GM12878 (cell line): ENCODE results near the gene SYT14. TPM values are rescaled to one million over a fixed set of nuclear protein-coding genes. Genes with fewer than 3 reads are reported as not detected.
A peak's percentile ranks its signal among the peaks of the same experiment; 100 is the strongest.

Source experiments
- ATAC-seq: fragments of 200-7000 bp; cut with Tn5 transposase; 3 replicates; pipeline ENCODE4 v1.9.1; 2020; ENCODE audit warnings: mild to moderate bottlenecking, moderate library complexity
- Bru-seq: library from RNA; stranded (reverse); fragments of 400-500 nt; gene quantifications from one replicate; lab custom pipeline; 2021; lab: Mats Ljungman, UMichigan
- BruChase-seq, 2 experiments: library from RNA; stranded (reverse); fragments of 400-500 nt; gene quantifications; one replicate each; lab custom pipeline; 2021; lab: Mats Ljungman, UMichigan
- BruUV-seq: library from RNA; stranded (reverse); fragments of 400-500 nt; replicated peaks from 2 replicates; lab custom pipeline; 2021; lab: Mats Ljungman, UMichigan
- CTCF ChIA-PET: fragments of 300-600 bp; sonication (Branson Sonifier 250); formaldehyde crosslinking; extraction: SDS; loops from one replicate; lab custom pipeline; 2021; ENCODE audit warnings: inconsistent platforms; lab: Yijun Ruan, JAX
- POLR2A ChIA-PET: fragments of 350-600 bp; formaldehyde crosslinking; extraction: SDS; loops from one replicate; lab custom pipeline; 2021; ENCODE audit warnings: inconsistent platforms; lab: Charles Lee
- RAD21 ChIA-PET: fragments of 300-600 bp; sonication (Branson Sonifier 250); formaldehyde crosslinking; loops from one replicate; lab custom pipeline; 2023; ENCODE audit warnings: antibody characterized with exemption; ENCODE audit not compliant: unreplicated experiment; lab: Charles Lee
- SMC1A ChIA-PET: fragments of 300-600 bp; sonication (Branson Sonifier 250); formaldehyde crosslinking; loops from one replicate; lab custom pipeline; 2023; ENCODE audit not compliant: unreplicated experiment, uncharacterized antibody; lab: Charles Lee
- DNase-seq: peaks from one replicate; pipeline ENCODE4 v3.0.0-alpha.2; 2011; ENCODE audit warnings: low read depth, low spot score
- FAIRE-seq: peaks from 3 replicates; lab custom pipeline; 2011; peaks lifted over from hg19 to GRCh38; lab: Jason Lieb, UNC
- H2AFZ ChIP-seq: 2 replicates; pipeline ENCODE4 v1.6.0; 2011; ENCODE audit warnings: low read depth, low read length, control low read depth; ENCODE audit not compliant: control insufficient read depth
- H3K27ac ChIP-seq: 2 replicates; pipeline ENCODE4 v1.5.1; 2011; ENCODE audit warnings: control low read depth; ENCODE audit not compliant: control insufficient read depth, insufficient read depth
- H3K27me3 ChIP-seq, 2 experiments: replicated peaks in 1 of 2; 2 replicates each; pipeline versions ENCODE4 v1.6.0 to v1.6.1; 2011; ENCODE audit warnings: low read length in 1 of 2; ENCODE audit not compliant: control insufficient read depth in 2 of 2, insufficient read depth in 2 of 2
- H3K36me3 ChIP-seq, 2 experiments: 2 replicates each; pipeline ENCODE4 v1.5.1; 2011; ENCODE audit warnings: low read length in 1 of 2; ENCODE audit not compliant: control insufficient read depth in 2 of 2, insufficient read depth in 2 of 2
- H3K4me1 ChIP-seq: 2 replicates; pipeline ENCODE4 v1.6.1; 2011; ENCODE audit warnings: mild to moderate bottlenecking, low read length, moderate library complexity, mixed read lengths; ENCODE audit not compliant: control insufficient read depth, insufficient read depth
- H3K4me2 ChIP-seq: 2 replicates; pipeline ENCODE4 v1.6.0; 2011; ENCODE audit warnings: control low read depth; ENCODE audit not compliant: control insufficient read depth, insufficient read depth
- H3K4me3 ChIP-seq: fragments of 200-600 bp; sonication (generic); 2 replicates; pipeline ENCODE4 v1.5.1; 2016
- H3K79me2 ChIP-seq: 2 replicates; pipeline ENCODE4 v1.6.0; 2011; ENCODE audit warnings: low read length; ENCODE audit not compliant: control insufficient read depth, insufficient read depth
- H3K9ac ChIP-seq: 2 replicates; pipeline ENCODE4 v1.8.0; 2011; ENCODE audit warnings: low read length, control low read depth, mixed read lengths; ENCODE audit not compliant: control insufficient read depth, insufficient read depth
- H3K9me3 ChIP-seq: replicated peaks from 3 replicates; pipeline ENCODE4 v1.5.1; 2011; ENCODE audit warnings: mild to moderate bottlenecking, low read length; ENCODE audit not compliant: control insufficient read depth, insufficient read depth
- H4K20me1 ChIP-seq: 2 replicates; pipeline ENCODE4 v1.6.0; 2011; ENCODE audit not compliant: control insufficient read depth, insufficient read depth
- CEBPZ ChIP-seq: fragments of 150-350 bp; IDR thresholded peaks from 2 replicates; pipeline ENCODE4 v1.6.1; 2016; ENCODE audit warnings: low read depth, low read length
- CHD4 ChIP-seq: fragments of 200-600 bp; sonication (generic); IDR thresholded peaks from 2 replicates; pipeline ENCODE4 v1.6.1; 2016; ENCODE audit warnings: mild to moderate bottlenecking
- FOS ChIP-seq: IDR thresholded peaks from 3 replicates; pipeline ENCODE4 v1.6.1; 2011; ENCODE audit warnings: borderline replicate concordance; ENCODE audit not compliant: insufficient read length; ENCODE audit errors: extremely low read depth
- KDM1A ChIP-seq: fragments of 200-600 bp; sonication (generic); IDR thresholded peaks from 2 replicates; pipeline ENCODE4 v1.6.1; 2016; ENCODE audit warnings: borderline replicate concordance
- NBN ChIP-seq: fragments of 450-650 bp; IDR thresholded peaks from 2 replicates; pipeline ENCODE4 v1.6.1; 2016
- NR2C2 ChIP-seq: IDR thresholded peaks from 2 replicates; pipeline ENCODE4 v1.6.1; 2011; ENCODE audit warnings: borderline replicate concordance, low read depth; ENCODE audit not compliant: control insufficient read depth, insufficient read length
- PBX3 ChIP-seq: IDR thresholded peaks from 2 replicates; pipeline ENCODE4 v1.6.1; 2011; ENCODE audit warnings: mild to moderate bottlenecking, low read depth, low read length, moderate library complexity; ENCODE audit not compliant: insufficient replicate concordance
- STAT1 ChIP-seq: fragments of 450-650 bp; conservative IDR thresholded peaks from 2 replicates; pipeline ENCODE4 v1.6.1; 2014; ENCODE audit warnings: antibody characterized with exemption, mild to moderate bottlenecking
- ZBTB40 ChIP-seq: fragments of 450-650 bp; IDR thresholded peaks from 2 replicates; pipeline ENCODE4 v1.6.1; 2016; ENCODE audit warnings: mild to moderate bottlenecking, moderate library complexity, borderline replicate concordance
- ZNF274 ChIP-seq: IDR thresholded peaks from one replicate; pipeline ENCODE4 v1.8.0; 2011; ENCODE audit not compliant: insufficient read length, insufficient read depth
- WGBS: methylation state at CpG from one replicate; pipeline ENCODE4 v1.1.6; 2016; ENCODE audit warnings: low lambda C conversion rate; ENCODE audit not compliant: insufficient replicate concordance, insufficient coverage; ENCODE audit errors: missing lambda C conversion rate; 5-methylcytosine and 5-hydroxymethylcytosine counted together
- in situ Hi-C: fragments of 300-500 bp; cut with MboI; formaldehyde crosslinking; loops from 9 replicates; pipeline ENCODE4 v1.14.3; 2018; ENCODE audit warnings: mixed read lengths
- intact Hi-C: fragments of 100-400 bp; cut with micrococcal nuclease; formaldehyde crosslinking; loops from one replicate; pipeline ENCODE4 v1.14.2; 2022; ENCODE audit not compliant: unreplicated experiment
- long read RNA-seq, 2 experiments: library from polyadenylated mRNA; unstranded; transcript quantifications; one replicate each; pipeline ENCODE4 v2.0.0, GENCODE V29; 2019 to 2020
- polyA minus RNA-seq, 3 experiments: library from RNA; depleted of rRNA, polyadenylated mRNA; stranded (reverse); fragments of >200 nt; gene quantifications; 2 replicates each; pipeline ENCODE4 v1.2.3, GENCODE V29; 2011
- polyA plus RNA-seq, 11 experiments: library from polyadenylated mRNA; depleted of rRNA in 4 of 11; unstranded in 6 of 11; stranded (reverse) in 5 of 11; fragments of >200 nt; fragmentation: Nextera tagmentation in 4 of 11; fragmentation: Illumina TruSeq in 1 of 11; extraction: Ambion mirVana in 4 of 11; extraction: Trizol in 1 of 11; gene quantifications; 1 replicate in 1 of 11; 2 replicates in 10 of 11; pipeline versions ENCODE4 v1.2.1 to v1.2.3, GENCODE V29; 2011 to 2016; ENCODE audit warnings: inconsistent platforms in 2 of 11, missing spikeins in 2 of 11, low read depth in 1 of 11
- total RNA-seq, 4 experiments: library from RNA; depleted of rRNA in 3 of 4; stranded (reverse); fragments of >200 nt in 3 of 4; fragmentation: Illumina TruSeq in 1 of 4; extraction: Trizol in 1 of 4; gene quantifications; 2 replicates each; pipeline versions ENCODE4 v1.2.1 to v1.2.3, GENCODE V29; 2013 to 2021

The SYT14 gene
- total RNA-seq (2013; cell fraction: nucleolus; rRNA removed), result not detected in 2 replicates
- total RNA-seq (2014; rRNA removed), result not detected in 2 replicates
- not detected in 2 replicates for total RNA-seq (2014; rRNA removed; fragmentation: Illumina TruSeq; extraction: Trizol)
- total RNA-seq (2021), result not detected in 2 replicates
- polyA plus RNA-seq (2011; ENCODE audit: low read depth), result not detected
- not detected in 2 replicates for polyA plus RNA-seq (2011; rRNA removed)
- not detected in 2 replicates for polyA plus RNA-seq (2011; cell fraction: cytosol; rRNA removed)
- not detected in 2 replicates for polyA plus RNA-seq (2011; cell fraction: nucleus; rRNA removed)
- polyA plus RNA-seq (2012), result not detected in 2 replicates
- polyA plus RNA-seq (2014; fragmentation: Illumina TruSeq; extraction: Trizol), result not detected in 2 replicates
- under 1 TPM in 1 of 2 experiments, not detected in 1; under 0.01 TPM for polyA plus RNA-seq (2014; fragmentation: Nextera tagmentation; extraction: Ambion mirVana)
- not detected in 2 replicates for polyA plus RNA-seq (2014; rRNA removed)
- not detected for polyA plus RNA-seq (2016; fragmentation: Nextera tagmentation; extraction: Ambion mirVana)
- under 0.01 TPM in 1 of 2 replicates, not detected in the other for polyA minus RNA-seq (2011; rRNA and poly(A)+ RNA removed)
- polyA minus RNA-seq (2011; cell fraction: cytosol; rRNA and poly(A)+ RNA removed), result not detected in 2 replicates
- polyA minus RNA-seq (2011; cell fraction: nucleus; rRNA and poly(A)+ RNA removed), result under 0.01 TPM in 1 of 2 replicates, not detected in the other
- Bru-seq, nascent RNA, result percentile 0 among the genes with signal in this experiment
- BruChase-seq, experiment 1, labeled RNA remaining after a 6-hour chase, result not detected
- percentile 3 among the genes with signal in this experiment for BruChase-seq, experiment 2, labeled RNA remaining after a 2-hour chase
- long read RNA-seq, experiment 1, result 0 reads
- long read RNA-seq, experiment 2, partial matches to known transcripts, result 0 of 1 reads
- long read RNA-seq, experiment 2, other reads (novel, unspliced or antisense), result 1 of 1 reads

- RAD21 ChIA-PET, result no interaction called here
- peak within 1 kb of the TSS; percentile 55; the same call in 1 of the 2 replicates for H3K4me2 ChIP-seq
- in situ Hi-C loops, result no loop called here
- H4K20me1 ChIP-seq, result no peaks in the 10 kb centered on the region
- BruUV-seq, result no TSS peak
- no peaks in the 10 kb centered on the region for H3K36me3 ChIP-seq
- H3K9ac ChIP-seq, result no peak within 1 kb of the TSS
- H3K27ac ChIP-seq, result no peak within 1 kb of the TSS
- no peaks in the 10 kb centered on the region for H3K9me3 ChIP-seq
- SMC1A ChIA-PET, result no interaction called here
- H3K79me2 ChIP-seq, result no peaks in the 10 kb centered on the region
- intact Hi-C loops, result no loop called here
- ATAC-seq (no peak), DNase-seq (no peak), FAIRE-seq (no peak)
- H3K27me3 ChIP-seq, result peaks cover 0 to 7% of the 10 kb centered on the region in 2 experiments; a peak in 3 of 4 replicates
- POLR2A ChIA-PET, result no interaction called here
- H3K4me1 ChIP-seq, result no peaks in the 10 kb centered on the region
- H2AFZ ChIP-seq, result no peak within 1 kb of the TSS
- WGBS, result 59% methylated on average over 54 of the region's 98 CpGs
- no peak within 1 kb of the TSS for H3K4me3 ChIP-seq
- CTCF ChIA-PET, result no interaction called here
- TF ChIP-seq ZBTB40, result no peak
- no peak for TF ChIP-seq NBN
- no peak for TF ChIP-seq KDM1A
- TF ChIP-seq FOS, result no peak
- no peak for TF ChIP-seq ZNF274
- TF ChIP-seq PBX3, result no peak
- TF ChIP-seq NR2C2, result no peak
- no peak for TF ChIP-seq CEBPZ
- no peak for TF ChIP-seq CHD4
- TF ChIP-seq STAT1, result no peak
These were observed at the start of gene SYT14 for GRCh38 chr1:209937996-209938959. Gene SYT14, plus strand, starts transcription at chr1:209938217. Its CDS starts 48 bp downstream, at chr1:209938265.
